HG03280 (cell line): ENCODE data around the gene MTARC1.

Experiments used
- ATAC-seq: cut with Tn5 transposase; IDR thresholded peaks from one replicate; pipeline ENCODE4 v1.9.1; 2021; ENCODE audit warnings: mild to moderate bottlenecking, moderate library complexity; ENCODE audit not compliant: unreplicated experiment

Gene MTARC1

DNA sequence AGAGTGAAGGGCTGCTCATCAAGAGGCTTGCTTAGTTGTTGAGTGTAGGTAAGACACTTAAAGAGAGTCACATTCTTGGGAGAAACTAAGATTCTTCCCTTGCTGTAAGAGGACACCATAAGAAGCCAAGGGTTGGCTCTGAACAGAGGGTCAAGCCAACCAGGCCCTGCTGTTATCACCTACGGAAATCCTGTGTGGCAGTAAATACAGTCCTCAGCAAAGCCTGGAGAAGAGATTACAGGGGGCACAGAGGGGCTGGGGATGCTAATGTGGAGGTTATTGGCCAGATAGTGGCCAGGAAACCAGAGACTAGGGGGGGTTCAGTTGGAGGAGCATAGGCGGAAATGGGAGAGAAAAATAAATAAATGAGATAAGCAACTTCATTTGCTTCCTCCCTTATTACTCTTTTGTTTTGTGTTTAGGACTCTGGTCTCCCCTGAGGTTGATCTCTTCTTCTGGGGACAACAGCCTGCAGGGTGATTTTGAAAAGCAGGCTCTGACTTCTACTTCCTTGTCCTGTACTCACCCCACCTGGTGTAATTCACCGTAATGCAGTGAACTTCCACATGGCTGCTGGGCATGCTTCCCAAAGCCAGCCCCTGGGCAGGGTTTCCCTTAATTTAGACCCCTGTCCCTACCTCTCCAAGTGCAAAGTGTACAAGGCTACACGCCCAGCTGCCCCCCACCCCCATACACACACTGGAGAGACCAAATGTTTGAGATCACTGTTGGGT lies 40.9 kb downstream of the MTARC1 start:
- no peak for ATAC-seq

GRCh38 chr1:220828179-220828490 lies 41.4 kb downstream of the MTARC1 start:
- no peak for ATAC-seq

DNA sequence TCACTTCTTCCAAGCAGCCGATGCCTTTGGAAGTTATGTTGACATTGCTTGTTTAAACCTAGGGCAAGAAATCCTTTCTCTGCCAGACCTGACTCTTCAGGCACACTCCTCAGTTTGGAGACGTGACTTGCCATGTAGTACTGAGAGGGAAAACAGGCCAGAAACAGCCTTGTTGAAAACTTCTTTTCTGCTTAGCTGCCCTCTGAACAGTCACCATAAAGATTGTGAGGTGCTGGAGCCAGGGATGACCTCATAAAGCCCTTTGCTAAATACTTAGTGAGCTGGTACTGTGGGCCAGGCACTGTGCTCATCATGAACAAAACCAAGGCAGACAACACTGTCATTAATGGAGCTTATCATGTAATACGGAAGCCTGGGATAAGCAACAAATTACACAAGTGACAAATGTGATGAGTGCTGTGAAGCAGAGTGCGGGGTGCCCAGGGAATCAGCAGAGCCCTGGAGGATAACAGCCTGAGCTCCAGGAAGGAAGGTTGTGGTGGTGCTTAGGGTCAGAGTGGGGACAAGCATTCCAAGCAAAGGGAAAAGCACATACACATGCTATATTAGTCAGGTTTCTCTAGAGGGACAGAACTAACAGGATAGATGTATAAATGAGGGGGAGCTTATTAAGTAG lies 42.4 kb downstream of the MTARC1 start:
- ATAC-seq, result no peak

GRCh38 chr1:220833436-220833835 lies 46.7 kb downstream of the MTARC1 start:
- no peak for ATAC-seq

DNA sequence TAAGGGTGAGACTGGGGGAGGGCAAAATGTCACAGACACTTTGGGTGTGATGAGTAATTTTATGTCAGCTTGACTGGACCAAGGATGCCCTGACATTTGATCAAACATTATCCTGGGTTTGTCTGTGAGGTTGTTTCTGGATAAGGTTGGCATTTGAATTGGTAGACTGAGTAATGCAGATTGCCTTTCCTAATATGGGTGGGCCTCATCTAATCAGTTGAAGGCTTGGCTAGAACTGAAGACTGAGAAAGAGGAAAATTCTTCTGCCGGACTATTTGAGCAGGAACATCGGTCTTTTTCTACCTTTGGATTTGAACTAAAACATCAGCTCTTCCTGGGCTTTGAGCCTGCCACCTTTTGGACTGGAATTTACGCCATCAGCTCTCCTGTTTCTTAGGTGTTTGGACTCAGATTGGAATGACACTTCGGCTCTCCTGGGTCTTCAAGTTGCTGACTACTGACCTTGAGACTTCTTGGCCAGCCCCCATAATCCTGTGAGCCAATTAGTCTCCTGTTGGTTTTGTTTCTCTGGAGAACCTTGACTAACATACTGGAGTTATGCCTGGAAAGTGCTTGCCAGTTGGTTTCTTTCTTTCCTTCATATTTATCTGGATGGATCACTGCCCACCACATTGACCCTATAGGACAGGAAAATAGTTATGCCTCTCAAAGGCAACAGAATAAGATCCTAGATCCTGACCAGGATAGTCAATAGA lies 47.6 kb downstream of the MTARC1 start:
- ATAC-seq, result no peak
